Tibial nerve (tissue), 3 donors: ENCODE results near the gene CLNK.

Experiments
- CTCF ChIP-seq, 5 experiments: fragments of 200-600 bp in 3 of 5; fragments of 450-650 bp in 2 of 5; sonication (generic) in 3 of 5; IDR thresholded peaks; one replicate each; pipeline ENCODE4 v1.5.1; 2016 to 2019; ENCODE audit warnings: antibody characterized with exemption in 5 of 5, mild to moderate bottlenecking in 3 of 5, moderate library complexity in 2 of 5
- POLR2A ChIP-seq, 2 donors: fragments of 450-650 bp; IDR thresholded peaks; one replicate each; pipeline ENCODE4 v1.6.1; 2017; ENCODE audit warnings: antibody characterized with exemption in 2 of 2, mild to moderate bottlenecking in 2 of 2, moderate library complexity in 2 of 2

GRCh38 chr4:10454726-10455125 lies 229.8 kb downstream of the CLNK start:
- no peak for TF ChIP-seq CTCF (IDR thresholded peaks at IDR 0.05)
- no peak for TF ChIP-seq POLR2A (IDR thresholded peaks at IDR 0.05)
